ENCODE measurements around the gene MTM1.

The MTM1 gene

GRCh38 chrX:150602296-150602695, 33.9 kb downstream of the MTM1 start:
- TF ChIP-seq, protein P1, sequence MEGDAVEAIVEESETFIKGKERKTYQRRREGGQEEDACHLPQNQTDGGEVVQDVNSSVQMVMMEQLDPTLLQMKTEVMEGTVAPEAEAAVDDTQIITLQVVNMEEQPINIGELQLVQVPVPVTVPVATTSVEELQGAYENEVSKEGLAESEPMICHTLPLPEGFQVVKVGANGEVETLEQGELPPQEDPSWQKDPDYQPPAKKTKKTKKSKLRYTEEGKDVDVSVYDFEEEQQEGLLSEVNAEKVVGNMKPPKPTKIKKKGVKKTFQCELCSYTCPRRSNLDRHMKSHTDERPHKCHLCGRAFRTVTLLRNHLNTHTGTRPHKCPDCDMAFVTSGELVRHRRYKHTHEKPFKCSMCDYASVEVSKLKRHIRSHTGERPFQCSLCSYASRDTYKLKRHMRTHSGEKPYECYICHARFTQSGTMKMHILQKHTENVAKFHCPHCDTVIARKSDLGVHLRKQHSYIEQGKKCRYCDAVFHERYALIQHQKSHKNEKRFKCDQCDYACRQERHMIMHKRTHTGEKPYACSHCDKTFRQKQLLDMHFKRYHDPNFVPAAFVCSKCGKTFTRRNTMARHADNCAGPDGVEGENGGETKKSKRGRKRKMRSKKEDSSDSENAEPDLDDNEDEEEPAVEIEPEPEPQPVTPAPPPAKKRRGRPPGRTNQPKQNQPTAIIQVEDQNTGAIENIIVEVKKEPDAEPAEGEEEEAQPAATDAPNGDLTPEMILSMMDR (conservative IDR thresholded peaks at IDR 0.05; ENCODE audit: low read length) = no peak
- H3K4me3 ChIP-seq (ENCODE audit: low read length) = no peak overlapping the region
- DNase-seq (ENCODE audit: low read depth) = no peak

DNA sequence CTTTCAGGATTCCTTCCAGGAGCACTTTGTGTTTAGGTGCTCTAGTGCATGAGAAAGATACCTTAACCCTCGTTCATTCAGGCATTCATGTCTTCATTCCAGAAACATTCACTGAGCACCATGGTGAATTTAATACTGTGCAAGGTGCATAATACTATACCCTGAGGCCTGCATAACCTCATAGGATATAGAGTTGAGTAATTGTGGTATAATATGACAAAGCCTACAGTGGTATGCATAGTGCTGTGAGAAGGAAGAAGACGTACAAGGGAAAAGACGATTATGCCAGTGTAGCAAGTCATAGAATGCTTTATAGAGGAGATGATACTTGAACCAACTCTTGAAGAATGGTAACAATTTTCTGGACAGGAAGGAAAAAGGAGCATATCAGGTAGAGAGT, 34.3 kb downstream of the MTM1 start:
- no peak overlapping the region for H3K4me3 ChIP-seq (ENCODE audit: low read length)
- TF ChIP-seq, protein P1 (conservative IDR thresholded peaks at IDR 0.05; ENCODE audit: low read length) = no peak
- DNase-seq (ENCODE audit: low read depth) = no peak

DNA sequence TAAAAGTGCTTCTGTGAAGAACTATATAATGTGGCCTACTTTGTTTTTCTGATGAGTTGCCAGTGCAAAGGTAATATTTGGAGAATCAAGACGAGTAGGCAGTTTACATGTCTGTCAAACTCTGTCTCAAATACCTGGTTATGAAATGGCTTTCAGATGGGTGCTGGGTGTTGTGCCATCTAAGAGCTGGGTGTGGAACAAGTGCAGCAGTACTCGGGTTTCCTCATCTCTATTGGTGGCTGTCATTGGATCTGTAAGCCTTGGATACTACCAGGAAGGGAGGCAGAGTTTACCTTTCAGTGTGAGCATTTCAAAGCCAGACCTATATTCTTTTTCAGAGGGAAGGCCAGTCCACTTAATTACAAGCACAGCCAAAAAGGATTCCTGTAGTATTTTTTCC, 37.2 kb downstream of the MTM1 start:
- no peak for DNase-seq (ENCODE audit: low read depth)
- TF ChIP-seq, protein P1 (conservative IDR thresholded peaks at IDR 0.05; ENCODE audit: low read length) = no peak
- H3K4me3 ChIP-seq (ENCODE audit: low read length) = no peak overlapping the region

DNA sequence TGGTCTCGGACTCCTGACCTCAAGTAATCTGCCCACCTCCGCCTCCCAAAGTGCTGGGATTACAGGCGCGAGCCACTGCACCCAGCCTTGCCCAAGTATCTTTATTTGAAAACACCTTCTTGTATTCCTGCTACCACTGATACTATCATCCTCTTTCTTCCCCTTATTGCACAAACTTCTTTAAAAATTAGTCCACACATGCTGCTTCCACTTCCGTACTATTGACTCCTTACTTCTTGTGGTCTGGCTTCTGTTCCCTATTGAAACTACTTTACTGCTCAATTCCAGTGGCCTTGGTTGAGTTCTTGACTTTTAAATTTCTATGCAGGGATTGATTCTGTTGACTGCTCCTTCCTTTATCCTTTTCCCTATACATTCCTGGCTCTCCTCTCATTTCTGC, 38.8 kb downstream of the MTM1 start:
- no peak overlapping the region for H3K4me3 ChIP-seq (ENCODE audit: low read length)
- TF ChIP-seq, protein P1 (conservative IDR thresholded peaks at IDR 0.05; ENCODE audit: low read length) = no peak
- no peak for DNase-seq (ENCODE audit: low read depth)

GRCh38 chrX:150610043-150610442, 41.6 kb downstream of the MTM1 start:
- DNase-seq (ENCODE audit: low read depth) = no peak
- H3K4me3 ChIP-seq (ENCODE audit: low read length) = no peak overlapping the region
- TF ChIP-seq, protein P1 (conservative IDR thresholded peaks at IDR 0.05; ENCODE audit: low read length) = no peak

DNA sequence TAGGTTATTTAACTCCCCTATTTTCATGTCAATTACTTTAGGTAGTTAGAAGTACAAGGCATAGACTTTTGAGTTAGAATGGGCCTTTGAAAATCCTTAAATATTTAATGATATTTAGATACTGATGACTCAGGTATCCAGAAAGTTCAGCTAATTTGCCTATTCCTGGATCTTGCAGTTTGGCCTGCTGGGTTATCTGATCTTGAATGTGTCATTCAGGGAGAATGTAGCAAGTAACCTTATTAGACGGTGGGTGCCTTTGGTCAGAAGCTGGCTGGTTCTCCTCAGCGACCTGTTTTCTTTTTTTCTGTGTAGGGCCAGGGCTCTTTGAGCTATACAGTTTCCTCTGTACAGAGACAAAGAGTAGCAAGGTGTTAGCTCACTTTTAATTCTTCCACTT, 42.0 kb downstream of the MTM1 start:
- TF ChIP-seq, protein P1 (conservative IDR thresholded peaks at IDR 0.05; ENCODE audit: low read length) = no peak
- no peak for DNase-seq (ENCODE audit: low read depth)
- H3K4me3 ChIP-seq (ENCODE audit: low read length) = no peak overlapping the region

- no peak overlapping the region for H3K4me3 ChIP-seq (ENCODE audit: low read length)
- TF ChIP-seq, protein P1 (conservative IDR thresholded peaks at IDR 0.05; ENCODE audit: low read length) = no peak
- DNase-seq (ENCODE audit: low read depth) = no peak
Observed at GRCh38 chrX:150615356-150615755, 46.9 kb downstream of the MTM1 start.
